Measurements from ENCODE around the gene TRIP10. TPM values are rescaled to one million over a fixed set of nuclear protein-coding genes. Genes with fewer than 3 reads are reported as not detected.

The TRIP10 gene
- total and polyA plus RNA-seq, 2 of the 4 experiments (the other 2 are of a cell fraction) = 39.1 to 47.0 TPM

DNA sequence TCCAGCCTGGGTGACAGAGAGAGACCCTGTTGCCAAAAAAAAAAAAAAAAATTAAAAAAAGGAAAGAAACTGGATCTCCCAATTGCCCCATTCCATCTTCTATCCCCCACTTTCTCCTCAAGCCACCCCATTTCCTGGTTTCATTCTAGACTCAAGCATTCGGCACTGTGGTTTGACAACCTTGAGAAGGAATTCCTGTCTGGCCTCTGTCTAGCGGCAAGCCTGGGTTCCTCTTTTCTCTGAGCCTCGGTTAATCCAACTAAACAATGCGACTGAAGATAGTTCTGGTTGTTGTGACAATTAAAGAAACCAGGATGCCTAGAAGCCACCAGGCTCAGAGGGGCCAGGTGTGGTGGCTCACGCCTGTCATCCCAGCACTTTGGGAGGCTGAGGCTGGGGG, 15.7 kb upstream of the TRIP10 start:
- Histone ChIP-seq H4K5ac (ENCODE audit: low read depth, low read length) (no peak overlapping the region), H3K27me3 (ENCODE audit: control insufficient read depth, insufficient read depth, low read length) (no peaks in the 10 kb centered on the region), H3K4ac (ENCODE audit: low read depth, low read length) (no peak overlapping the region), H3K4me2 (ENCODE audit: low read depth, low read length) (no peak overlapping the region), H3K9me1 (ENCODE audit: insufficient read depth, low read length) (no peaks in the 10 kb centered on the region; the same call in 1 of the 2 replicates), H2AFZ (replicated peaks; ENCODE audit: low read length, poor library complexity) (no peak overlapping the region), H4K8ac (ENCODE audit: low read depth in 2 of 2, low read length in 2 of 2) (no peak overlapping the region), H2AK9ac (replicated peaks; ENCODE audit: low read depth, low read length, poor library complexity) (no peak overlapping the region), H3K27ac (ENCODE audit: insufficient read depth, low read length) (no peak overlapping the region), H3K14ac (replicated peaks; ENCODE audit: low read depth, low read length) (no peak overlapping the region), H3K9ac (ENCODE audit: low read depth, low read length) (no peak overlapping the region), H3K36me3 (ENCODE audit: control insufficient read depth, insufficient read depth, low read length) (no peaks in the 10 kb centered on the region), H2BK20ac (ENCODE audit: low read depth, low read length) (no peak overlapping the region), H2AK5ac (ENCODE audit: low read depth, low read length) (no peak overlapping the region), H3K79me1 (ENCODE audit: low read depth in 1 of 2, low read length in 2 of 2) (no peaks in the 10 kb centered on the region), H2BK15ac (ENCODE audit: low read depth, low read length) (no peak overlapping the region), H3K4me1 (ENCODE audit: control insufficient read depth, insufficient read depth, low read length) (peaks cover 2% of the 10 kb centered on the region; the same call in 1 of the 2 replicates), H3K18ac (ENCODE audit: low read depth, low read length) (no peak overlapping the region), H4K91ac (ENCODE audit: insufficient read depth, low read depth, low read length) (no peak overlapping the region), H4K20me1 (ENCODE audit: insufficient read depth, low read length) (no peaks in the 10 kb centered on the region), H2BK120ac (ENCODE audit: low read depth, low read length) (no peak overlapping the region), H3K56ac (ENCODE audit: extremely low read depth, insufficient read depth, low read length) (no peak overlapping the region), H2BK5ac (ENCODE audit: low read depth, low read length, poor library complexity, severe bottlenecking) (no peak overlapping the region), H3K23ac (ENCODE audit: low read depth, low read length) (no peak overlapping the region), H3K4me3 (ENCODE audit: insufficient read depth, low read depth, low read length) (no peak overlapping the region), H3K9me3 (ENCODE audit: control insufficient read depth, insufficient read depth, low read length) (no peaks in the 10 kb centered on the region)
- no TSS peak for BruUV-seq (replicated peaks)
- in situ Hi-C loops (cut with MboI; ENCODE audit: low sequenced_read_pairs) (no loop called here), dilution Hi-C loops (cut with HindIII; ENCODE audit: low sequenced_read_pairs, unreplicated experiment) (no loop called here), intact Hi-C loops (cut with micrococcal nuclease) (no loop called here)
- DNase-seq (no peak), ATAC-seq (ENCODE audit: low read depth) (no peak)
- CTCF ChIA-PET = no interaction called here
- POLR2A ChIA-PET (ENCODE audit: unreplicated experiment) = no interaction called here
- TF ChIP-seq FOS (IDR thresholded peaks at IDR 0.05; ENCODE audit: low read depth, low read length) (no peak), RCOR1 (IDR thresholded peaks at IDR 0.05; ENCODE audit: insufficient replicate concordance, low read length) (no peak), MAZ (IDR thresholded peaks at IDR 0.05; ENCODE audit: borderline replicate concordance, low read depth, low read length) (no peak)
- TF ChIP-seq, protein P1, sequence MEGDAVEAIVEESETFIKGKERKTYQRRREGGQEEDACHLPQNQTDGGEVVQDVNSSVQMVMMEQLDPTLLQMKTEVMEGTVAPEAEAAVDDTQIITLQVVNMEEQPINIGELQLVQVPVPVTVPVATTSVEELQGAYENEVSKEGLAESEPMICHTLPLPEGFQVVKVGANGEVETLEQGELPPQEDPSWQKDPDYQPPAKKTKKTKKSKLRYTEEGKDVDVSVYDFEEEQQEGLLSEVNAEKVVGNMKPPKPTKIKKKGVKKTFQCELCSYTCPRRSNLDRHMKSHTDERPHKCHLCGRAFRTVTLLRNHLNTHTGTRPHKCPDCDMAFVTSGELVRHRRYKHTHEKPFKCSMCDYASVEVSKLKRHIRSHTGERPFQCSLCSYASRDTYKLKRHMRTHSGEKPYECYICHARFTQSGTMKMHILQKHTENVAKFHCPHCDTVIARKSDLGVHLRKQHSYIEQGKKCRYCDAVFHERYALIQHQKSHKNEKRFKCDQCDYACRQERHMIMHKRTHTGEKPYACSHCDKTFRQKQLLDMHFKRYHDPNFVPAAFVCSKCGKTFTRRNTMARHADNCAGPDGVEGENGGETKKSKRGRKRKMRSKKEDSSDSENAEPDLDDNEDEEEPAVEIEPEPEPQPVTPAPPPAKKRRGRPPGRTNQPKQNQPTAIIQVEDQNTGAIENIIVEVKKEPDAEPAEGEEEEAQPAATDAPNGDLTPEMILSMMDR (conservative IDR thresholded peaks at IDR 0.05; ENCODE audit: low read depth, low read length) = no peak
- WGBS, 2 experiments (ENCODE audit: extremely low coverage in 2 of 2, insufficient read length in 1 of 2) = 67% methylated on average over 1 of the region's 5 CpGs; no CpG with 5 or more reads in 1 of the 2 experiments
